D721Med (cell line): ENCODE measurements around the gene KRT28.
A peak's percentile ranks its signal among the peaks of the same experiment; 100 is the strongest.

Experiments
- DNase-seq: peaks from one replicate; pipeline ENCODE4 v3.0.0; 2011; ENCODE audit warnings: low spot score; ENCODE audit not compliant: insufficient read length
- FAIRE-seq: peaks from 2 replicates; lab custom pipeline; 2011; peaks lifted over from hg19 to GRCh38; lab: Jason Lieb, UNC
- CTCF ChIP-seq: IDR thresholded peaks from 2 replicates; pipeline ENCODE4 v1.5.1; 2012; ENCODE audit warnings: mild to moderate bottlenecking, control low read depth; ENCODE audit not compliant: insufficient read depth; ENCODE audit errors: missing control alignments

Gene KRT28

GRCh38 chr17:40800381-40800780 is 622 bp upstream of the KRT28 start:
- no peak for FAIRE-seq
- no peak for DNase-seq
- TF ChIP-seq CTCF: no peak

DNA sequence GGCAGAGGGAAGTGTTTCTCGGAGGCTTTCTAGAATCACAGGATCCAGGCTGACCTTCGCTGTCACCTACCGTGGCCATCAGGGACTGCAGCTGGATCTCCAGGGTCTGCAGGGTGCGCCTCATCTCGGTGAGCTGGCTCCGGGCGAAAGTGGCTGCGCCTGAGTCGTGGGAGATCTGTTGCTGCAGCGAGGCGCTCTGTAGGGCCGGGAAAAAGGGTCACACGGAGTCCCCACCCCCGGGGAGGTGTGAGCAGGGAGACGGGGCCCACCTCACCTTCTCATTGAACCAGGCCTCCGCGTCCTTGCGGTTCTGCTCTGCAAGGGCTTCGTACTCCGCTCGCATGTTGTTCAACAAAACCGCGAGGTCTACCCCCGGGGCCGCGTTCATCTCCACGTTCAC is 2.9 kb downstream of the KRT28 start:
- FAIRE-seq (no peak), DNase-seq (no peak)
- TF ChIP-seq CTCF: no peak

DNA sequence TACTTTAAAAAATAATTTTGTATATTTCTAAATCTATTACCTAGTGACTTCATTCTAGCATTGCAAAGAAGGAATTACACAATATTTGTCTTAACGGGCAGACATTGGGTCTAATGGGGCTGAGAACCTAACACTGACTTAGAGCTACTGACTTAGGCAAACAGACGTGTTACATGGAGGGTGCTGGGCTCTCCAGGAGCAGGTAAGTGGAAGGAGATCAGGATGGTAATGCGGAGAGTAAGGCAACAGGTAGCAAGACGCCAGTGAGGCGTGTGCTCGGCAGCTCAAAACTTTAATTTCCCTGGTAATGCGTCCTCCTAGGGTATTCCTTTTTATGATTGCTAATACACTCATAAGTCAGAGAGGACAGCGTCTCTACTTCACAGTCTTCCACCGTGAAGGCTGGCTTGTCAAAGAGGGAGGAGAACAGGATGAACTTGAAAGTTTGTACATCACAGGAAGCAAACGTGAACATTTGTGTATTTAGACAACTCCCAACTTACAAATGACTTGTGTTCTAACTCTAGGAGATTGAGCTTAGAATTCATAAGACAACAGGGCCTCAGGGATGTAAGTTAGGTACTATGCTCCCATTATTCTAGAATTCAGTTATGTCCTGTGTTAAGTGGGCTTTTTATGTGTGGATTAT is 4.6 kb downstream of the KRT28 start:
- no peak for TF ChIP-seq CTCF
- no peak for FAIRE-seq
- no peak for DNase-seq

GRCh38 chr17:40794466-40794865 is 5.3 kb downstream of the KRT28 start:
- no peak for FAIRE-seq
- DNase-seq: no peak
- no peak for TF ChIP-seq CTCF

DNA sequence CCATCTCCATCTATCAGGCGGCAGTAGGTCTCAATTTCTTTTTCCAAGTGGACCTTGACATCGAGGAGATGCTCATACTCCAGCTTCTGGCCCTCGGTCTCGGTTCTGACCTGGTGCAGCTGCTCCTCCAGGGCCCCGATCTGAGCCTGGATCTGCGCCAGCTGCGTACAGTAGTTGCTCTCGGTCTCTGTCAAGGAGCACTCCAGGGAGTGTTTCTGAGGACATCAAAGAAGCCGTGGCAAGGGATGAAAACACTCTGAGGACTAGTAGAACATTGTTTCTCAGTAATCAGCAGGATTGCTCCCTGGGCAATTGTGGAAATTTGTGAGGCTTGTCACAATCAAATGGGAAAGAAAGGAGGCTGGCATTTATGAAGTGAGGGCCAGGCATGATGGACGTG is 5.9 kb downstream of the KRT28 start:
- DNase-seq (no peak), FAIRE-seq (no peak)
- no peak for TF ChIP-seq CTCF

- no peak for FAIRE-seq
- TF ChIP-seq CTCF: peak; percentile 70
- no peak for DNase-seq
Observed at GRCh38 chr17:40791787-40792436, 7.8 kb downstream of the KRT28 start.

DNA sequence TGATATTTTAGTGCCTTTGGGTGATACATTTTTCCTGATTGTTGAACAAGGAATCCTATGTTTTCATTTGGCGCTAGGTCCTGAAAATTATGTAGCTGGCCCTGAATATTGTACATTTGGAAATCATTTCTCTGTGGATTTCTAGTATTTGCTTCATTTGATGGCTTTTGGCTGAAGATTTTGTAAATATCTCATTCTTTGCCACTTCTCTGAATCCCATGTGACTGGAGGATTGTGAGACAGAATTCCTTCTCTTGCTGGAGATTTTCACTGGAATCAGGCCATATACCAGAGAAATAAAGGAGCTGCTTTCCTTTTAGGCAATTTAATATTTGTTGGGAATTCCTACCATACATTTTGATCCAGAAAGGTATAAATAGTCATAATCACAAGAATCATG is 8.6 kb downstream of the KRT28 start:
- TF ChIP-seq CTCF: no peak
- FAIRE-seq (no peak), DNase-seq (no peak)
